Measurements from ENCODE around the gene MKS1. TPM values are rescaled to one million over a fixed set of nuclear protein-coding genes. Genes with fewer than 3 reads are reported as not detected.

Gene MKS1
- total and polyA plus RNA-seq, 2 of the 8 experiments (the other 6 are each of a cell fraction or from before 2014, with no cell fraction given): 12.0 to 21.7 TPM

DNA sequence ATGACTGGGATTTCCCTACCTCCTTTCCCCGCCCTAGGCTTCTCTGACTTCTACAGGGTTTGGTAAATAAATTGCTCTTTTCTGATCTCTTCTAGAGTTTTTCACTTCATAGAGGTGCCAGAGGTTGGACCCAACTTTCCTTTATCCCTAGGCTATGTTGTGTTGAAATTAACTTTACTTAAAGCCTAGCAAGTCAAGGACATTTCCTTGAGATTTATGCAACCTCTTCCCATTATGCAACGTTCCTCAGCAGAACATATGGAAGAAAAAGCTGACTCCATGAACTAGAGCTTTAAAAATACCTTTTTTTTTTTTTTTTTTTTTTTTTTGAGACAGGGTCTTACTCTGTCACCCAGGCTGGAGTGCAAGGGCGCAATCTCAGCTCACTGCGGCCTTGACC is 46.2 kb upstream of the MKS1 start:
- no peaks in the 10 kb centered on the region for H3K79me2 ChIP-seq (ENCODE audit: control insufficient read depth in 1 of 2, insufficient read depth in 2 of 2, low read length in 2 of 2)
- H4K8ac ChIP-seq (ENCODE audit: extremely low read depth, insufficient read depth, low read length): no peak overlapping the region
- no peaks in the 10 kb centered on the region for H3K23me2 ChIP-seq (ENCODE audit: low read depth, low read length)
- CTCF ChIA-PET (ENCODE audit: partially characterized antibody): interaction anchor here (1.3 to 2.1 kb wide), 4 partner anchors 10 to 43 kb away, joined by 5 to 15 read pairs (median 6); no protein-coding TSS in a partner anchor
- FAIRE-seq (no peak), DNase-seq (ENCODE audit: low read depth in 1 of 2, low spot score in 2 of 2) (no peak)
- H3K14ac ChIP-seq (ENCODE audit: insufficient read length): no peak overlapping the region
- no peak overlapping the region for H3K4me3 ChIP-seq (ENCODE audit: extremely low read depth in 1 of 4, insufficient read depth in 2 of 4, low read depth in 3 of 4, low read length in 4 of 4)
- 91% methylated on average over 4 of the region's 4 CpGs; no CpG with 5 or more reads in 1 of the 2 experiments for WGBS, 2 experiments (ENCODE audit: extremely low coverage in 1 of 2, insufficient coverage in 1 of 2, insufficient read length in 1 of 2, insufficient replicate concordance in 2 of 2, low coverage in 1 of 2, low lambda C conversion rate in 2 of 2, missing lambda C conversion rate in 1 of 2)
- H4K20me1 ChIP-seq (replicated peaks in 1 of 2; ENCODE audit: control insufficient read depth in 1 of 2, insufficient read depth in 2 of 2, low read length in 2 of 2): no peaks in the 10 kb centered on the region
- H3K9me3 ChIP-seq (ENCODE audit: insufficient read depth in 2 of 2, low read depth in 1 of 2, low read length in 1 of 2): no peaks in the 10 kb centered on the region
- no peak overlapping the region for H3K9ac ChIP-seq (replicated peaks in 1 of 4; ENCODE audit: extremely low read depth in 1 of 4, low read depth in 3 of 4, low read length in 3 of 4)
- H3K79me1 ChIP-seq (ENCODE audit: low read depth, low read length): no peaks in the 10 kb centered on the region
- no peak overlapping the region for H2BK120ac ChIP-seq (replicated peaks; ENCODE audit: low read depth, low read length)
- no peak overlapping the region for H2BK12ac ChIP-seq (ENCODE audit: low read depth, low read length)
- no peak overlapping the region for H3K56ac ChIP-seq (replicated peaks; ENCODE audit: insufficient read length, low read depth, low read length)
- no peak overlapping the region for H4K5ac ChIP-seq (ENCODE audit: insufficient read length, low read depth, low read length)
- H4K91ac ChIP-seq (replicated peaks; ENCODE audit: insufficient read length, low read length): no peak overlapping the region
- H3K4me2 ChIP-seq (ENCODE audit: insufficient read depth in 1 of 2, low read depth in 2 of 2, low read length in 2 of 2): no peak overlapping the region
- H2AK5ac ChIP-seq (ENCODE audit: low read depth, low read length): no peak overlapping the region
- no peak overlapping the region for H2BK15ac ChIP-seq (ENCODE audit: low read length)
- no peak overlapping the region for H3K27ac ChIP-seq (ENCODE audit: low read depth, low read length)
- TF ChIP-seq POLR2A (IDR thresholded peaks at IDR 0.05; ENCODE audit: control extremely low read depth in 1 of 2, low read depth in 2 of 2, low read length in 2 of 2) (no peak), ATF3 (IDR thresholded peaks at IDR 0.05; ENCODE audit: insufficient read depth, low read depth, low read length) (no peak), HDAC2 (IDR thresholded peaks at IDR 0.05; ENCODE audit: borderline replicate concordance in 1 of 2, low read depth in 2 of 2, low read length in 2 of 2) (no peak), CEBPB (IDR thresholded peaks at IDR 0.05; ENCODE audit: low read depth, low read length) (no peak), RAD21 (IDR thresholded peaks at IDR 0.05 in 1 of 2, conservative IDR thresholded peaks at IDR 0.05 in 1 of 2; ENCODE audit: low read depth in 2 of 2, low read length in 2 of 2) (no peak), MAFK (IDR thresholded peaks at IDR 0.05; ENCODE audit: low read depth, low read length) (no peak), KDM5A (IDR thresholded peaks at IDR 0.05; ENCODE audit: low read length) (no peak)
- TF ChIP-seq, protein P1, sequence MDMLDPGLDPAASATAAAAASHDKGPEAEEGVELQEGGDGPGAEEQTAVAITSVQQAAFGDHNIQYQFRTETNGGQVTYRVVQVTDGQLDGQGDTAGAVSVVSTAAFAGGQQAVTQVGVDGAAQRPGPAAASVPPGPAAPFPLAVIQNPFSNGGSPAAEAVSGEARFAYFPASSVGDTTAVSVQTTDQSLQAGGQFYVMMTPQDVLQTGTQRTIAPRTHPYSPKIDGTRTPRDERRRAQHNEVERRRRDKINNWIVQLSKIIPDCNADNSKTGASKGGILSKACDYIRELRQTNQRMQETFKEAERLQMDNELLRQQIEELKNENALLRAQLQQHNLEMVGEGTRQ (IDR thresholded peaks at IDR 0.05; ENCODE audit: low read length): no peak
- H3K23ac ChIP-seq (ENCODE audit: insufficient read length): no peak overlapping the region
- H2AFZ ChIP-seq (ENCODE audit: low read length): no peak overlapping the region
- H2BK5ac ChIP-seq (ENCODE audit: low read depth, low read length): no peak overlapping the region
- no peaks in the 10 kb centered on the region for H3K36me3 ChIP-seq (ENCODE audit: control insufficient read depth in 2 of 4, insufficient read depth in 4 of 4, low read length in 3 of 4)
- no peak overlapping the region for H2BK20ac ChIP-seq (ENCODE audit: low read length)
- H3K18ac ChIP-seq (ENCODE audit: extremely low read depth, low read length): no peak overlapping the region
- no peak overlapping the region for H3K4ac ChIP-seq (replicated peaks; ENCODE audit: insufficient read length, low read depth, low read length)
- H3K4me1 ChIP-seq (replicated peaks in 1 of 4; ENCODE audit: control insufficient read depth in 3 of 4, insufficient read depth in 4 of 4, low read length in 3 of 4): no peaks in the 10 kb centered on the region
- no peaks in the 10 kb centered on the region; a peak in 2 of 7 replicates for H3K27me3 ChIP-seq (replicated peaks in 1 of 4; ENCODE audit: control insufficient read depth in 3 of 4, extremely low read depth in 1 of 4, insufficient read depth in 3 of 4, low read length in 3 of 4)
- POLR2A ChIA-PET (ENCODE audit: partially characterized antibody): no interaction called here

All from H1 (cell line).